HL-60 (cell line): ENCODE results near the gene PTPN3.

Source experiments
- GABPA ChIP-seq: IDR thresholded peaks from 2 replicates; pipeline ENCODE4 v1.6.1; 2012; ENCODE audit warnings: low read depth
- POLR2AphosphoS5 ChIP-seq: IDR thresholded peaks from 2 replicates; pipeline ENCODE4 v1.6.1; 2012; ENCODE audit warnings: low read depth
- REST ChIP-seq: IDR thresholded peaks from 2 replicates; pipeline ENCODE4 v1.6.1; 2012; ENCODE audit warnings: low read depth; ENCODE audit not compliant: insufficient replicate concordance
- SPI1 ChIP-seq: IDR thresholded peaks from 2 replicates; pipeline ENCODE4 v1.6.1; 2012; ENCODE audit warnings: low read depth, mild to moderate bottlenecking, borderline replicate concordance
- TF ChIP-seq, protein P1 (sequence below): IDR thresholded peaks from one replicate; pipeline ENCODE4 v1.5.1; 2011; ENCODE audit warnings: low read length, control low read depth, inconsistent platforms; ENCODE audit not compliant: insufficient read depth

DNA sequence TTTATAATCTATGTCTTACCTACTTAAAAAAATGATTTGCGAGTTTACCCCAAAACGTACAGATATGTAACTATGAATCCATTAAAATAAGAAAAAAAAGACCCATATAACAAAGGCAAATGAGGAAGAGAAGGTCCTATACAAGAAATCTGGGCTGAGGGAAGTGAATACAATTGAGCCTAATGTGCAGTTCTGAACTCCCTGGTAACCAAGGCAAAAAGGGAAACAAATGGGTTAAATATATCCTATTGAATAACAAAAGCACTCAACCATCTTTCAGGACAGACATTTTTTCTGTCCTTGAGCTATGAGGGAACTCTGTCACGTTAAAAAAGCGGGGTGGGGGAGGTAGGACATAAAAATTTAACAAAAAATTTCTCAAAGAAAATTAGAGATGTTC is 78.6 kb downstream of the PTPN3 start:
- no peak for TF ChIP-seq POLR2AphosphoS5
- TF ChIP-seq, protein P1, sequence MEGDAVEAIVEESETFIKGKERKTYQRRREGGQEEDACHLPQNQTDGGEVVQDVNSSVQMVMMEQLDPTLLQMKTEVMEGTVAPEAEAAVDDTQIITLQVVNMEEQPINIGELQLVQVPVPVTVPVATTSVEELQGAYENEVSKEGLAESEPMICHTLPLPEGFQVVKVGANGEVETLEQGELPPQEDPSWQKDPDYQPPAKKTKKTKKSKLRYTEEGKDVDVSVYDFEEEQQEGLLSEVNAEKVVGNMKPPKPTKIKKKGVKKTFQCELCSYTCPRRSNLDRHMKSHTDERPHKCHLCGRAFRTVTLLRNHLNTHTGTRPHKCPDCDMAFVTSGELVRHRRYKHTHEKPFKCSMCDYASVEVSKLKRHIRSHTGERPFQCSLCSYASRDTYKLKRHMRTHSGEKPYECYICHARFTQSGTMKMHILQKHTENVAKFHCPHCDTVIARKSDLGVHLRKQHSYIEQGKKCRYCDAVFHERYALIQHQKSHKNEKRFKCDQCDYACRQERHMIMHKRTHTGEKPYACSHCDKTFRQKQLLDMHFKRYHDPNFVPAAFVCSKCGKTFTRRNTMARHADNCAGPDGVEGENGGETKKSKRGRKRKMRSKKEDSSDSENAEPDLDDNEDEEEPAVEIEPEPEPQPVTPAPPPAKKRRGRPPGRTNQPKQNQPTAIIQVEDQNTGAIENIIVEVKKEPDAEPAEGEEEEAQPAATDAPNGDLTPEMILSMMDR = no peak
- no peak for TF ChIP-seq REST
- no peak for TF ChIP-seq SPI1
- no peak for TF ChIP-seq GABPA
